Measurements from ENCODE around the gene SOX5.

The SOX5 gene

DNA sequence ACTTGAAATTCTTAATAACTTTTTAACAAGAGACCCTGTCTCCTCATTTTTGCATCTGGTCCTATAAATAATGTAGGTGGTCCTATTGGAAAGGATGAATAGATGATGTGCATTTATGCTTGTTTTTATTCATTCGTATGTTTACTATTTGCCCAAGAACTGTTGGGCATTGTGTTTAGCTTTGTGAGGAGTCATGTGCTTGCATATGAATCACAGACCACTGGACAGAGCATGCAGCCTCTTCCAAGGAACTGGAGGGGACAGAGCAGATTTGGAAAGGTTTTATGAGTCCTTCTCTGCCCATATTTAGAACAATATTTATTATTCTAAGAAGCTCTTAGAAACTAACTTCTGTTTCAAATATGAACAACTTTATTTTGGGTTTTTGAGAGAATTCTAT lies 414.0 kb downstream of the SOX5 start:
- Mint-ChIP-seq H3K36me3 (ENCODE audit: low read depth) (peaks cover 52% of the 10 kb centered on the region), H3K27ac (no peak overlapping the region), H3K9me3 (no peaks in the 10 kb centered on the region), H3K27me3 (ENCODE audit: low read depth) (no peaks in the 10 kb centered on the region), H3K4me3 (no peak overlapping the region), H3K4me1 (peaks cover 9% of the 10 kb centered on the region)
- TF ChIP-seq, protein P1, sequence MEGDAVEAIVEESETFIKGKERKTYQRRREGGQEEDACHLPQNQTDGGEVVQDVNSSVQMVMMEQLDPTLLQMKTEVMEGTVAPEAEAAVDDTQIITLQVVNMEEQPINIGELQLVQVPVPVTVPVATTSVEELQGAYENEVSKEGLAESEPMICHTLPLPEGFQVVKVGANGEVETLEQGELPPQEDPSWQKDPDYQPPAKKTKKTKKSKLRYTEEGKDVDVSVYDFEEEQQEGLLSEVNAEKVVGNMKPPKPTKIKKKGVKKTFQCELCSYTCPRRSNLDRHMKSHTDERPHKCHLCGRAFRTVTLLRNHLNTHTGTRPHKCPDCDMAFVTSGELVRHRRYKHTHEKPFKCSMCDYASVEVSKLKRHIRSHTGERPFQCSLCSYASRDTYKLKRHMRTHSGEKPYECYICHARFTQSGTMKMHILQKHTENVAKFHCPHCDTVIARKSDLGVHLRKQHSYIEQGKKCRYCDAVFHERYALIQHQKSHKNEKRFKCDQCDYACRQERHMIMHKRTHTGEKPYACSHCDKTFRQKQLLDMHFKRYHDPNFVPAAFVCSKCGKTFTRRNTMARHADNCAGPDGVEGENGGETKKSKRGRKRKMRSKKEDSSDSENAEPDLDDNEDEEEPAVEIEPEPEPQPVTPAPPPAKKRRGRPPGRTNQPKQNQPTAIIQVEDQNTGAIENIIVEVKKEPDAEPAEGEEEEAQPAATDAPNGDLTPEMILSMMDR (IDR thresholded peaks at IDR 0.05; ENCODE audit: unreplicated experiment in 3 of 3): no peak

DNA sequence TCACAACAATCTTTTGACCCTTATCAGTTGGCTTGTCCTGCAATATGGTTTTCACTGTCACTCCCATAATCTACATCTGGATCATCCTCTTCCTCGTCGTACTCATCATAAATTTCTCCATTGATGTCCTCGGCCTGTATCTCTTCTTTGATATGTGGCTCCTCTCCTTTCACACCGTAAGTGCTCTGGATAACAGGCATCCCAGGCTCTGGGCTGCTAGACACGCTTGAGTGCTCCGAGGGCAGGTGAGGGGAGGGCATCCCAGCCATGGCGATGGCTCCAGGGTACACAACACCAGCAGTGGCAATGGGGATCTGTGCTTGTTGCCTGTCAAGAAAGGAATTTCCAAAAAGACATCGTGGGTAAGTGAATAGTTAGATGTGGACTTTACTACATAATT lies 415.3 kb downstream of the SOX5 start:
- H3K36me3 Mint-ChIP-seq (ENCODE audit: low read depth): peaks cover 52% of the 10 kb centered on the region
- H3K4me1 Mint-ChIP-seq: peaks cover 4% of the 10 kb centered on the region
- no peak overlapping the region for H3K4me3 Mint-ChIP-seq
- TF ChIP-seq, protein P1 (IDR thresholded peaks at IDR 0.05; ENCODE audit: unreplicated experiment in 3 of 3): no peak
- no peaks in the 10 kb centered on the region for H3K27me3 Mint-ChIP-seq (ENCODE audit: low read depth)
- no peak overlapping the region for H3K27ac Mint-ChIP-seq
- no peaks in the 10 kb centered on the region for H3K9me3 Mint-ChIP-seq

DNA sequence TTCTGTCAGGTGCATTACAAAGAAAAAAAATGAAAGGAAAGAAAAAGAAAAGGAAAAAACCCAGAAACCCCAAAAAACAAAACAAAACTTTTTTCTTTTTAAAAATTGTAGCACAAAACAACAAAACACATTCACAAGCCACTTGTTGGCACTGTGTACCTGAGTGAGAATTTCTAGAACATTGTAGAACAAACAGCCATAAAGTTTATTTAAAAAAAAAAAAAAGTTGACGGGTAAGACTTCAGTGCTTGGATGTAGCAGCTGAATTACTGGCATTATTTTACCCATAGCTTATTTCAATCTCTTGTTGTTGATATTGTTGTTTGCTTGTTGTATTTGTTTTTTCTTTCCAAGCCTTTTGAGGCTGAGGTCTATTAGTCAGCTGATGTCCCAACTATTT lies 415.8 kb downstream of the SOX5 start:
- H3K27me3 Mint-ChIP-seq (ENCODE audit: low read depth): no peaks in the 10 kb centered on the region
- TF ChIP-seq, protein P1 (IDR thresholded peaks at IDR 0.05; ENCODE audit: unreplicated experiment in 3 of 3): no peak
- peaks cover 4% of the 10 kb centered on the region for H3K4me1 Mint-ChIP-seq
- H3K36me3 Mint-ChIP-seq (ENCODE audit: low read depth): peaks cover 49% of the 10 kb centered on the region
- H3K9me3 Mint-ChIP-seq: no peaks in the 10 kb centered on the region
- no peak overlapping the region for H3K27ac Mint-ChIP-seq
- no peak overlapping the region for H3K4me3 Mint-ChIP-seq

DNA sequence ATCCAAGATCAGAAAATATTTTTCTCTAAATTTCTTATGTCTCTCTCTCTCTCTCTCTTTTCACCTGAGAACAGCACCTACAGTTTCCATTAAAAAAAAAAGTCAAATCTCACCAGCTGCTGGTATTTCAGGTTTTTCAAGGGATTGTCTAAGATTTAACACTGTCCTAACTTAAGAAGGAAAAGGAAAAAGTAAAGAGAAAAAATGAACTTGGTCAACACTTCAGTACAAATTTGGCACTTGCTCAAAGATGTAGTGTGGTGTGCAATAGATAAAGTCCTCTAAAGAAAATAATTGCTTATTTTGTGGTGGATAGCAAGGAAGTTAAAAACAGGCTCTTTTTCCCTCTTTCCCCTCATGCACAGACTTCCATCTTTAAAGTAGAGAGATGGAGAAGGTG lies 416.2 kb downstream of the SOX5 start:
- H3K4me1 Mint-ChIP-seq: peaks cover 4% of the 10 kb centered on the region
- H3K27ac Mint-ChIP-seq: no peak overlapping the region
- no peaks in the 10 kb centered on the region for H3K27me3 Mint-ChIP-seq (ENCODE audit: low read depth)
- H3K9me3 Mint-ChIP-seq: no peaks in the 10 kb centered on the region
- no peak overlapping the region for H3K4me3 Mint-ChIP-seq
- peaks cover 46% of the 10 kb centered on the region for H3K36me3 Mint-ChIP-seq (ENCODE audit: low read depth)
- TF ChIP-seq, protein P1 (IDR thresholded peaks at IDR 0.05; ENCODE audit: unreplicated experiment in 3 of 3): no peak

DNA sequence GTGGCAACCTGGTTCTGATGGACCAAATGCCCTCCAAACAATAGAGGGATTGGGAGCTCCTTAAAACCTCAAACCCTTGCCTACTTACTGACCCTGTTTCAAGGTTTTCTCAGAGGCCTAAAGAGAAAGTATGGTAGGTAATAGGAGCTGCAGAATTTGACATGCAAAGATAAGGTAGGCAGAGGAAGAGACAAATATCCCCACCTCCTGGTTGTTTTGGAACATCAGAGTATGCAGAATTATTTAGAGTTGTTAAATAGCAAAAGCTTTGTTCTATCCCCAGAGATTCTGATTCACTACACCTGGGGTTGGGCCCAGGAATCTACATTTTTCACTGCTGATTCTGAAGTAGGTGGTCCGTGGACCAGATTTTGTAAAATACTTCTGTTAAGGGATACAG lies 421.2 kb downstream of the SOX5 start:
- Mint-ChIP-seq H3K9me3 (peaks cover 12% of the 10 kb centered on the region), H3K27ac (no peak overlapping the region), H3K36me3 (ENCODE audit: low read depth) (peaks cover 21% of the 10 kb centered on the region), H3K27me3 (ENCODE audit: low read depth) (no peaks in the 10 kb centered on the region), H3K4me1 (no peaks in the 10 kb centered on the region), H3K4me3 (no peak overlapping the region)
- TF ChIP-seq, protein P1 (IDR thresholded peaks at IDR 0.05; ENCODE audit: unreplicated experiment in 3 of 3): no peak

DNA sequence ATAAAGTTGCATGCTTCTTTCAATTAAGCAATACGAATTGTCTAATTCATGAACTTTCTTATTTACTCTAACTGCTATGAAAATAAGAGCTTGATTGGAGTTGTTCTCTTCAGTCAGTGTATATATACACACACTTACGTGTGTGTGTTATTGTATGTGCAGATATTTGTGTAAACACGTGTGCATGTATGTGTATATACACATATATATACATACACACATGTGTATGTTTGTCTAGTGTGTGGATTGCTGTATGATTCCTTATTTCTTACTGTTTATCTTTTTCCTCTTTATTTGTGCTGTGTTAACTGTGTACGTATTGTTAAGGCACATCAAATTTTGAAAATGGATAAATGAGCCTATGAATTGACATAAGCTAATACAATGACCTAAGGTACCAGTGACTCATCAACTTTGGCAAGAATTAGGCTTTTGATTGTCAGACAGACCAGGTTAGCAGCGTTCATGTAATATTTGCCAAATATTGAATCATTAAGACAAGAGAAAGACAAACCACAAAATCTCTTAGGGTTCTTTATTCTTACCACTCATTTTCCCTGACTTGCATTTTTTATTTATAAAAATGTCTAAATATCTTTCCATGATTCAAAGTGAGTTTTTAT lies 423.9 kb downstream of the SOX5 start:
- H3K36me3 Mint-ChIP-seq (ENCODE audit: low read depth): no peaks in the 10 kb centered on the region
- H3K27me3 Mint-ChIP-seq (ENCODE audit: low read depth): no peaks in the 10 kb centered on the region
- H3K27ac Mint-ChIP-seq: no peak overlapping the region

More for the DNA sequence above, 423.9 kb downstream of the SOX5 start:
- H3K9me3 Mint-ChIP-seq: peaks cover 21% of the 10 kb centered on the region
- H3K4me1 Mint-ChIP-seq: no peaks in the 10 kb centered on the region
- TF ChIP-seq, protein P1 (IDR thresholded peaks at IDR 0.05; ENCODE audit: unreplicated experiment in 3 of 3): no peak
- no peak overlapping the region for H3K4me3 Mint-ChIP-seq
